HEK293 (cell line): ENCODE results near the gene STK40.

ENCODE experiments used
- GLI2 ChIP-seq: fragments of 450-650 bp; formaldehyde crosslinking; IDR thresholded peaks from 2 replicates; pipeline ENCODE4; 2017; ENCODE audit warnings: missing biosample characterization, missing genetic modification characterization, low read depth, borderline replicate concordance
- GLIS1 ChIP-seq: fragments of 450-650 bp; formaldehyde crosslinking; IDR thresholded peaks from 2 replicates; pipeline ENCODE4 v1.5.1; 2016; ENCODE audit warnings: missing biosample characterization, missing genetic modification characterization
- KLF1 ChIP-seq: fragments of 450-650 bp; formaldehyde crosslinking; IDR thresholded peaks from 2 replicates; pipeline ENCODE4 v1.5.1; 2016; ENCODE audit warnings: missing biosample characterization, missing genetic modification characterization
- REPIN1 ChIP-seq: fragments of 450-650 bp; formaldehyde crosslinking; IDR thresholded peaks from 2 replicates; pipeline ENCODE4 v1.5.1; 2017; ENCODE audit warnings: missing biosample characterization, missing genetic modification characterization, low read depth
- SP2 ChIP-seq: fragments of 450-650 bp; formaldehyde crosslinking; IDR thresholded peaks from 2 replicates; pipeline ENCODE4 v1.5.1; 2016; ENCODE audit warnings: missing biosample characterization, missing genetic modification characterization
- ZBTB21 ChIP-seq: fragments of 450-650 bp; formaldehyde crosslinking; IDR thresholded peaks from 2 replicates; pipeline ENCODE4 v1.5.1; 2017; ENCODE audit warnings: missing biosample characterization, missing genetic modification characterization
- ZFP69B ChIP-seq: fragments of 450-650 bp; formaldehyde crosslinking; IDR thresholded peaks from 2 replicates; pipeline ENCODE4 v1.5.1; 2016; ENCODE audit warnings: missing biosample characterization, missing genetic modification characterization
- ZNF157 ChIP-seq: fragments of 450-650 bp; formaldehyde crosslinking; IDR thresholded peaks from 2 replicates; pipeline ENCODE4 v1.5.1; 2016; ENCODE audit warnings: missing biosample characterization, missing genetic modification characterization
- ZNF341 ChIP-seq: fragments of 450-650 bp; formaldehyde crosslinking; IDR thresholded peaks from 2 replicates; pipeline ENCODE4; 2016; ENCODE audit warnings: low read depth, missing biosample characterization, missing genetic modification characterization
- ZNF366 ChIP-seq: fragments of 450-650 bp; formaldehyde crosslinking; conservative IDR thresholded peaks from 2 replicates; pipeline ENCODE4 v1.5.1; 2016; ENCODE audit warnings: missing biosample characterization, missing genetic modification characterization
- ZNF473 ChIP-seq: fragments of 450-650 bp; formaldehyde crosslinking; IDR thresholded peaks from 2 replicates; pipeline ENCODE4 v1.5.1; 2017; ENCODE audit warnings: missing biosample characterization, missing genetic modification characterization
- ZNF596 ChIP-seq: fragments of 450-650 bp; IDR thresholded peaks from 2 replicates; pipeline ENCODE4 v1.5.0; 2018; ENCODE audit warnings: missing biosample characterization, mild to moderate bottlenecking, missing genetic modification characterization, moderate library complexity
- ZNF624 ChIP-seq: fragments of 450-650 bp; formaldehyde crosslinking; IDR thresholded peaks from 2 replicates; pipeline ENCODE4 v1.5.1; 2017; ENCODE audit warnings: missing biosample characterization, missing genetic modification characterization
- ZNF664 ChIP-seq: fragments of 450-650 bp; formaldehyde crosslinking; IDR thresholded peaks from 2 replicates; pipeline ENCODE4 v1.5.1; 2016; ENCODE audit warnings: missing biosample characterization, missing genetic modification characterization
- ZNF677 ChIP-seq: fragments of 450-650 bp; IDR thresholded peaks from 2 replicates; pipeline ENCODE4 v1.5.0; 2018; ENCODE audit warnings: missing biosample characterization, mild to moderate bottlenecking, missing genetic modification characterization, moderate library complexity
- ZNF701 ChIP-seq: fragments of 450-650 bp; formaldehyde crosslinking; IDR thresholded peaks from 2 replicates; pipeline ENCODE4 v1.5.1; 2016; ENCODE audit warnings: missing biosample characterization, missing genetic modification characterization
- ZNF747 ChIP-seq: fragments of 450-650 bp; formaldehyde crosslinking; IDR thresholded peaks from 2 replicates; pipeline ENCODE4 v1.5.1; 2016; ENCODE audit warnings: missing biosample characterization, missing genetic modification characterization
- ZNF768 ChIP-seq: fragments of 450-650 bp; formaldehyde crosslinking; IDR thresholded peaks from 2 replicates; pipeline ENCODE4 v1.5.1; 2018; ENCODE audit warnings: missing biosample characterization, mild to moderate bottlenecking, missing genetic modification characterization
- ZSCAN16 ChIP-seq: fragments of 450-650 bp; formaldehyde crosslinking; IDR thresholded peaks from 2 replicates; pipeline ENCODE4 v1.5.1; 2016; ENCODE audit warnings: missing biosample characterization, missing genetic modification characterization
- ZSCAN30 ChIP-seq: fragments of 450-650 bp; IDR thresholded peaks from 2 replicates; pipeline ENCODE4 v1.5.1; 2018; ENCODE audit warnings: missing biosample characterization, mild to moderate bottlenecking, missing genetic modification characterization, moderate library complexity
- TF ChIP-seq, protein P1 (sequence below): fragments of 450-650 bp; formaldehyde crosslinking; IDR thresholded peaks from 2 replicates; pipeline ENCODE4 v1.5.1; 2016; ENCODE audit warnings: missing biosample characterization, missing genetic modification characterization
- TF ChIP-seq, protein P2 (sequence below): fragments of 450-650 bp; formaldehyde crosslinking; IDR thresholded peaks from 2 replicates; pipeline ENCODE4 v1.5.1; 2017; ENCODE audit warnings: missing biosample characterization, missing genetic modification characterization
- TF ChIP-seq, protein P3 (sequence below): fragments of 450-650 bp; formaldehyde crosslinking; IDR thresholded peaks from 2 replicates; pipeline ENCODE4 v1.5.1; 2016; ENCODE audit warnings: missing biosample characterization, missing genetic modification characterization
- TF ChIP-seq, protein P4 (sequence below): fragments of 450-650 bp; formaldehyde crosslinking; IDR thresholded peaks from 2 replicates; pipeline ENCODE4; 2016; ENCODE audit warnings: missing biosample characterization, missing genetic modification characterization
- TF ChIP-seq, protein P5 (sequence below): fragments of 450-650 bp; formaldehyde crosslinking; IDR thresholded peaks from 2 replicates; pipeline ENCODE4 v1.5.1; 2016; ENCODE audit warnings: missing biosample characterization, missing genetic modification characterization
- TF ChIP-seq, protein P6 (sequence below): fragments of 450-650 bp; formaldehyde crosslinking; IDR thresholded peaks from 2 replicates; pipeline ENCODE4 v1.5.1; 2017; ENCODE audit warnings: missing biosample characterization, mild to moderate bottlenecking, missing genetic modification characterization, moderate library complexity
- TF ChIP-seq, protein P7 (sequence below): fragments of 450-650 bp; formaldehyde crosslinking; IDR thresholded peaks from 2 replicates; pipeline ENCODE4 v1.5.1; 2016; ENCODE audit warnings: missing biosample characterization, missing genetic modification characterization

The STK40 gene

DNA sequence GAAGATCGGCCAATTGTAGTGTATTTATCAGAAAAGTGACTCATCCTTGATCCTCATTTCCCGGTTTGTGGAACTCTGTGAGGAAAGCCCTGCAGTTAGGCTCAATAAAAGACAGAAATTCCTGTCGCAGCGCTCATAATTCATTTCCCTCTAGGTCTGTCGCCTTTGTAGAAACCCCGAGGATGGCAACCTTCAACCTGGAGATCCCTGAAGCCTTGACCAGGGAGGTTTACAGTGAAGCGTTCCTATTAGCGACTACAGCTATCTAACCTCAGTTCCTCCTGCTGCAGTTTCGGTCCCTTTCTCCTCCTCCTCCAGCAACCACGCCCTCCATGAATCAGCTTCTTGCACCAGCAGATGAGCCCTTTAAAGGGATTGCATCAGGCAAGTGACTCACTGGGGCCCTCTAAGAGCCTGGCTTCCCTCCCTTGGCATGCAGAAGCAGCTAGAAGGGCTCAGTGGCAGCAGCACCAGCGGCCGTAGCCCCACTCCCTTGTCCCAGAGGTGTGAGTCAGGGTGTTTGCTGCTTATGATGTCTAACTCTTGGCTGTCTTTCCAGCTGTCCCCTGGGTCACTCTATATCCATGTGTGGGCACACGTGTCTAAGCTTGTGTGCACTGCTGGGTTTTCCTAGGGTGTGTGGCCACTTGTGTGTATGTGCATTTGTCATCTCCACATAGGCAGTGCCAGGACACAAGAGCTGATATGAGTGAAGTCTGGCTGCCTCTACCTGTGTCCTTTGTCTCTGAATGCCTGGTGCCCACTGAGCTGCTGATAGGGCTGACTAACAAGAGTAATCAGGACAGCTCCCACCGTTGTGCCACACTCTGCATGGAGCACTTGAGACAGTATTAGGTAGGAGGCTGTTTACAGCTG is 779 bp upstream of the STK40 start (continued):
- TF ChIP-seq, protein P1, sequence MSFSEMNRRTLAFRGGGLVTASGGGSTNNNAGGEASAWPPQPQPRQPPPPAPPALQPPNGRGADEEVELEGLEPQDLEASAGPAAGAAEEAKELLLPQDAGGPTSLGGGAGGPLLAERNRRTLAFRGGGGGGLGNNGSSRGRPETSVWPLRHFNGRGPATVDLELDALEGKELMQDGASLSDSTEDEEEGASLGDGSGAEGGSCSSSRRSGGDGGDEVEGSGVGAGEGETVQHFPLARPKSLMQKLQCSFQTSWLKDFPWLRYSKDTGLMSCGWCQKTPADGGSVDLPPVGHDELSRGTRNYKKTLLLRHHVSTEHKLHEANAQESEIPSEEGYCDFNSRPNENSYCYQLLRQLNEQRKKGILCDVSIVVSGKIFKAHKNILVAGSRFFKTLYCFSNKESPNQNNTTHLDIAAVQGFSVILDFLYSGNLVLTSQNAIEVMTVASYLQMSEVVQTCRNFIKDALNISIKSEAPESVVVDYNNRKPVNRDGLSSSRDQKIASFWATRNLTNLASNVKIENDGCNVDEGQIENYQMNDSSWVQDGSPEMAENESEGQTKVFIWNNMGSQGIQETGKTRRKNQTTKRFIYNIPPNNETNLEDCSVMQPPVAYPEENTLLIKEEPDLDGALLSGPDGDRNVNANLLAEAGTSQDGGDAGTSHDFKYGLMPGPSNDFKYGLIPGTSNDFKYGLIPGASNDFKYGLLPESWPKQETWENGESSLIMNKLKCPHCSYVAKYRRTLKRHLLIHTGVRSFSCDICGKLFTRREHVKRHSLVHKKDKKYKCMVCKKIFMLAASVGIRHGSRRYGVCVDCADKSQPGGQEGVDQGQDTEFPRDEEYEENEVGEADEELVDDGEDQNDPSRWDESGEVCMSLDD (tag by site-specific recombination), result 0 out of 2 replicates have a peak, but pooled peaks have one; percentile 34
- TF ChIP-seq ZSCAN30, result peak; percentile 85; the same call in 1 of the 2 replicates
- no peak for TF ChIP-seq ZNF596 (tag by site-specific recombination)
- TF ChIP-seq ZFP69B, result peak; percentile 98
- TF ChIP-seq, protein P2, sequence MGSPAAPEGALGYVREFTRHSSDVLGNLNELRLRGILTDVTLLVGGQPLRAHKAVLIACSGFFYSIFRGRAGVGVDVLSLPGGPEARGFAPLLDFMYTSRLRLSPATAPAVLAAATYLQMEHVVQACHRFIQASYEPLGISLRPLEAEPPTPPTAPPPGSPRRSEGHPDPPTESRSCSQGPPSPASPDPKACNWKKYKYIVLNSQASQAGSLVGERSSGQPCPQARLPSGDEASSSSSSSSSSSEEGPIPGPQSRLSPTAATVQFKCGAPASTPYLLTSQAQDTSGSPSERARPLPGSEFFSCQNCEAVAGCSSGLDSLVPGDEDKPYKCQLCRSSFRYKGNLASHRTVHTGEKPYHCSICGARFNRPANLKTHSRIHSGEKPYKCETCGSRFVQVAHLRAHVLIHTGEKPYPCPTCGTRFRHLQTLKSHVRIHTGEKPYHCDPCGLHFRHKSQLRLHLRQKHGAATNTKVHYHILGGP, result no peak
- no peak for TF ChIP-seq SP2 (tag by site-specific recombination)
- TF ChIP-seq ZNF677 (tag by site-specific recombination), result no peak
- TF ChIP-seq ZNF366 (tag by site-specific recombination), result peak; percentile 98
- TF ChIP-seq, protein P3, sequence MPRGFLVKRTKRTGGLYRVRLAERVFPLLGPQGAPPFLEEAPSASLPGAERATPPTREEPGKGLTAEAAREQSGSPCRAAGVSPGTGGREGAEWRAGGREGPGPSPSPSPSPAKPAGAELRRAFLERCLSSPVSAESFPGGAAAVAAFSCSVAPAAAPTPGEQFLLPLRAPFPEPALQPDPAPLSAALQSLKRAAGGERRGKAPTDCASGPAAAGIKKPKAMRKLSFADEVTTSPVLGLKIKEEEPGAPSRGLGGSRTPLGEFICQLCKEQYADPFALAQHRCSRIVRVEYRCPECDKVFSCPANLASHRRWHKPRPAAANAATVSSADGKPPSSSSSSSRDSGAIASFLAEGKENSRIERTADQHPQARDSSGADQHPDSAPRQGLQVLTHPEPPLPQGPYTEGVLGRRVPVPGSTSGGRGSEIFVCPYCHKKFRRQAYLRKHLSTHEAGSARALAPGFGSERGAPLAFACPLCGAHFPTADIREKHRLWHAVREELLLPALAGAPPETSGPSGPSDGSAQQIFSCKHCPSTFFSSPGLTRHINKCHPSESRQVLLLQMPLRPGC (tag by site-specific recombination), result peak; percentile 96
- TF ChIP-seq GLIS1 (tag by site-specific recombination), result peak; percentile 67
- peak; percentile 92 for TF ChIP-seq ZNF341 (tag by site-specific recombination)
- TF ChIP-seq REPIN1 (tag by site-specific recombination), result no peak
- TF ChIP-seq ZNF624 (tag by site-specific recombination), result no peak
- TF ChIP-seq ZNF473 (tag by site-specific recombination), result no peak
- TF ChIP-seq ZBTB21 (tag by site-specific recombination), result peak; percentile 93
- TF ChIP-seq KLF1 (tag by site-specific recombination), result peak; percentile 87
- TF ChIP-seq, protein P4, sequence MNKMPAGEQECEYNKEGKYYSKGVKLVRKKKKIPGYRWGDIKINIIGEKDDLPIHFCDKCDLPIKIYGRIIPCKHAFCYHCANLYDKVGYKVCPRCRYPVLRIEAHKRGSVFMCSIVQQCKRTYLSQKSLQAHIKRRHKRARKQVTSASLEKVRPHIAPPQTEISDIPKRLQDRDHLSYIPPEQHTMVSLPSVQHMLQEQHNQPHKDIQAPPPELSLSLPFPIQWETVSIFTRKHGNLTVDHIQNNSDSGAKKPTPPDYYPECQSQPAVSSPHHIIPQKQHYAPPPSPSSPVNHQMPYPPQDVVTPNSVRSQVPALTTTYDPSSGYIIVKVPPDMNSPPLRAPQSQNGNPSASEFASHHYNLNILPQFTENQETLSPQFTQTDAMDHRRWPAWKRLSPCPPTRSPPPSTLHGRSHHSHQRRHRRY, result no peak
- TF ChIP-seq, protein P5, sequence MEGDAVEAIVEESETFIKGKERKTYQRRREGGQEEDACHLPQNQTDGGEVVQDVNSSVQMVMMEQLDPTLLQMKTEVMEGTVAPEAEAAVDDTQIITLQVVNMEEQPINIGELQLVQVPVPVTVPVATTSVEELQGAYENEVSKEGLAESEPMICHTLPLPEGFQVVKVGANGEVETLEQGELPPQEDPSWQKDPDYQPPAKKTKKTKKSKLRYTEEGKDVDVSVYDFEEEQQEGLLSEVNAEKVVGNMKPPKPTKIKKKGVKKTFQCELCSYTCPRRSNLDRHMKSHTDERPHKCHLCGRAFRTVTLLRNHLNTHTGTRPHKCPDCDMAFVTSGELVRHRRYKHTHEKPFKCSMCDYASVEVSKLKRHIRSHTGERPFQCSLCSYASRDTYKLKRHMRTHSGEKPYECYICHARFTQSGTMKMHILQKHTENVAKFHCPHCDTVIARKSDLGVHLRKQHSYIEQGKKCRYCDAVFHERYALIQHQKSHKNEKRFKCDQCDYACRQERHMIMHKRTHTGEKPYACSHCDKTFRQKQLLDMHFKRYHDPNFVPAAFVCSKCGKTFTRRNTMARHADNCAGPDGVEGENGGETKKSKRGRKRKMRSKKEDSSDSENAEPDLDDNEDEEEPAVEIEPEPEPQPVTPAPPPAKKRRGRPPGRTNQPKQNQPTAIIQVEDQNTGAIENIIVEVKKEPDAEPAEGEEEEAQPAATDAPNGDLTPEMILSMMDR, result no peak; the same call in 1 of the 2 replicates
- no peak for TF ChIP-seq ZNF157 (tag by site-specific recombination)
- TF ChIP-seq ZNF747 (tag by site-specific recombination), result no peak
- TF ChIP-seq, protein P6, sequence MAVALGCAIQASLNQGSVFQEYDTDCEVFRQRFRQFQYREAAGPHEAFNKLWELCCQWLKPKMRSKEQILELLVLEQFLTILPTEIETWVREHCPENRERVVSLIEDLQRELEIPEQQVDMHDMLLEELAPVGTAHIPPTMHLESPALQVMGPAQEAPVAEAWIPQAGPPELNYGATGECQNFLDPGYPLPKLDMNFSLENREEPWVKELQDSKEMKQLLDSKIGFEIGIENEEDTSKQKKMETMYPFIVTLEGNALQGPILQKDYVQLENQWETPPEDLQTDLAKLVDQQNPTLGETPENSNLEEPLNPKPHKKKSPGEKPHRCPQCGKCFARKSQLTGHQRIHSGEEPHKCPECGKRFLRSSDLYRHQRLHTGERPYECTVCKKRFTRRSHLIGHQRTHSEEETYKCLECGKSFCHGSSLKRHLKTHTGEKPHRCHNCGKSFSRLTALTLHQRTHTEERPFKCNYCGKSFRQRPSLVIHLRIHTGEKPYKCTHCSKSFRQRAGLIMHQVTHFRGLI, result no peak
- TF ChIP-seq, protein P7, sequence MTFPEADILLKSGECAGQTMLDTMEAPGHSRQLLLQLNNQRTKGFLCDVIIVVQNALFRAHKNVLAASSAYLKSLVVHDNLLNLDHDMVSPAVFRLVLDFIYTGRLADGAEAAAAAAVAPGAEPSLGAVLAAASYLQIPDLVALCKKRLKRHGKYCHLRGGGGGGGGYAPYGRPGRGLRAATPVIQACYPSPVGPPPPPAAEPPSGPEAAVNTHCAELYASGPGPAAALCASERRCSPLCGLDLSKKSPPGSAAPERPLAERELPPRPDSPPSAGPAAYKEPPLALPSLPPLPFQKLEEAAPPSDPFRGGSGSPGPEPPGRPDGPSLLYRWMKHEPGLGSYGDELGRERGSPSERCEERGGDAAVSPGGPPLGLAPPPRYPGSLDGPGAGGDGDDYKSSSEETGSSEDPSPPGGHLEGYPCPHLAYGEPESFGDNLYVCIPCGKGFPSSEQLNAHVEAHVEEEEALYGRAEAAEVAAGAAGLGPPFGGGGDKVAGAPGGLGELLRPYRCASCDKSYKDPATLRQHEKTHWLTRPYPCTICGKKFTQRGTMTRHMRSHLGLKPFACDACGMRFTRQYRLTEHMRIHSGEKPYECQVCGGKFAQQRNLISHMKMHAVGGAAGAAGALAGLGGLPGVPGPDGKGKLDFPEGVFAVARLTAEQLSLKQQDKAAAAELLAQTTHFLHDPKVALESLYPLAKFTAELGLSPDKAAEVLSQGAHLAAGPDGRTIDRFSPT, result peak; percentile 99
- no peak for TF ChIP-seq ZNF768 (tag by site-specific recombination)
- TF ChIP-seq ZNF664, result no peak
- TF ChIP-seq ZSCAN16 (tag by site-specific recombination), result no peak
- no peak for TF ChIP-seq ZNF701 (tag by site-specific recombination)
- no peak for TF ChIP-seq GLI2 (tag by site-specific recombination)
